AG09319 (cell line): ENCODE data around the gene FUZ.
A peak's percentile ranks its signal among the peaks of the same experiment; 100 is the strongest.

Source experiments
- DNase-seq: peaks from one replicate; pipeline ENCODE4 v3.0.0-alpha.2; 2010; ENCODE audit warnings: low read depth; ENCODE audit errors: extremely low read depth
- CTCF ChIP-seq: IDR thresholded peaks from 2 replicates; pipeline ENCODE4 v1.5.1; 2011; ENCODE audit warnings: low read depth, mild to moderate bottlenecking, inconsistent platforms, low read length, moderate library complexity

Gene FUZ

GRCh38 chr19:49809160-49809940, 3.7 kb downstream of the FUZ start:
- no peak for DNase-seq
- TF ChIP-seq CTCF = no peak; the same call in 1 of the 2 replicates

- no peak for TF ChIP-seq CTCF
- peak; percentile 68 for DNase-seq
These were observed 4.4 kb downstream of the FUZ start for GRCh38 chr19:49808711-49809159.

GRCh38 chr19:49807904-49808675, 5.0 kb downstream of the FUZ start:
- TF ChIP-seq CTCF = no peak
- DNase-seq = no peak

- no peak for TF ChIP-seq CTCF
- DNase-seq = no peak
These were observed 5.8 kb downstream of the FUZ start for GRCh38 chr19:49807058-49807903.

GRCh38 chr19:49806620-49806959, 6.5 kb downstream of the FUZ start:
- TF ChIP-seq CTCF = no peak
- no peak for DNase-seq

- no peak for TF ChIP-seq CTCF
- no peak for DNase-seq
These were observed 7.1 kb downstream of the FUZ start for GRCh38 chr19:49805822-49806619.
